ENCODE results near the gene KLRC1.
"Not testable (repeated sequence)": the region's sequence is repeated elsewhere in the genome, so short reads cannot be mapped to it uniquely, and the experiment has no call there.

The KLRC1 gene

DNA sequence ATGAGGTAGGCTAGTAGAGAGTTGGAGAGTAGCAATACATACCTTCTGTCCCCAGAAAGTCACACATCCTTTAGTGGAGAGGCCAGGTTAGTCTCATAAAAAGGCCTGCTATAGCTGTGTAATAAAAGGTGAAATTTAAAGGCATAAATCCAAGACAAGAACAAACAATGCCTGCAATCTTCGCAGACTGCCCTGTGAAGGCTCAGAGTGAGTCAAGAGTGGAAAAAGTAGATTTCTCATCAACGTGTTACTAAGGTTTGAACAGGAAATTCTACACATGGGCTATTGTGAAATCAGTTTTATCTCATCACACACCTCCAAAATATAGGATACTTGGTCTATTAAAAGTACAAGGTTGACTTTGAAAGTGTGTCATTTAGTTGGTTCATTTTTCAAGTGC, at the start of gene KLRC1:
Gene KLRC1 (minus strand): TSS at position 222 of the 400 bp plus-strand sequence. CDS start 2,221 bp downstream, outside the sequence.
- peak; percentile 13 for DNase-seq (ENCODE audit: low spot score)

DNA sequence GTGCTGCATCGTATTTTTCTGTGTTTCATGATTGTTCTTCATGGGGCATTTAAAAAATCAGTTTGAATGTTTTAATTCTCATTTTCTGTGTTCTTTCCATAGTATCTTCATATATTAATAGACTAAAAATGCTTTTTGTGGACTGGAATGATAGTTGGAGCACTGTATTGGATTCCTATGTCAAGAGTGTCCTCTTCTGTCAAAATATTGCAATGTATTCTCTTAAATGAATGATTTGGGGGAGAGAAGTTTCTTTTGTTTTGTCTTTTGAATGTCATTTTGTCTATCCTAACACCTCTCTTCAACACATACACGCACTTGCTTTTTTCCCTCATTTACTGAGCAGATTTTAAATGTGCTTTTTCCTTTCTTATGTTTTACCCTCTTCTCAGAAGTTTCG, 47.9 kb upstream of the KLRC1 start:
- DNase-seq (ENCODE audit: low spot score) = peak; percentile 13

DNA sequence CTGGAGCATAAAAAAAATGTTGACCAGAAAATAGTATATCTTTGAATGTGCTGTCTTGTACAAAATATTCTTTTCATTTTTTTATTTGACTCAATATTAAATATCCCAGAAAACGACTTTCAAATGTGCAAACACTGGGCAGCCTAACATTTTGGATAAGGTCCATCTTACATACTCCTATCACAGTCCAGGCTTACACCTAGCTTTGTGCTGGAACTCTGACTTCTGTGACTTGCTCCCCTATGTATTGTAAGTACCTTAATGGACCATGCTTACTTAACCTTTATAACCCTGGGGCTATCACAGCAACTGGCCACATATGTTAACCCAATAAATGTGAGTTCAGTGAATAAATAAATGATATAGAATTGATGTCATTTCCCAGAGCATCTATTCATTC, 44.9 kb upstream of the KLRC1 start:
- DNase-seq (ENCODE audit: low spot score) = no peak

DNA sequence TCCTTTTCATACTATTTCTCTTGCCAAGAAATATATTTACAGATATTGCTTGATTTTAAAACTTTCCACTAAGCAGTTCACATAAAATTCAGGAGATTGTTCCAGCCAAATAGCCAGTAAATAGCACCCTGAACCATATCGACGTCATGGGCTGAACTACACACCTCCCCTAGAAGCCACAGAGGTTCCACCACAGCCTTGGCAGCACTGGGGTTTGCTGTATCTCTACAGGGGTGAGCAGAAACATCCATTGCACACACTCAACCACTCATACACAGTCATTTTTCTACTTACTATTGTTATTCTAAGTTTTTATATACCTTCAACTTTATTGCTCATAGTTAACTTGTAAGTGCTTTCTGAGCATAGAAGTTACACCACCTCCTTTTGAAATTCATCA, 44.4 kb upstream of the KLRC1 start:
- peak; percentile 68 for DNase-seq (ENCODE audit: low spot score)

DNA sequence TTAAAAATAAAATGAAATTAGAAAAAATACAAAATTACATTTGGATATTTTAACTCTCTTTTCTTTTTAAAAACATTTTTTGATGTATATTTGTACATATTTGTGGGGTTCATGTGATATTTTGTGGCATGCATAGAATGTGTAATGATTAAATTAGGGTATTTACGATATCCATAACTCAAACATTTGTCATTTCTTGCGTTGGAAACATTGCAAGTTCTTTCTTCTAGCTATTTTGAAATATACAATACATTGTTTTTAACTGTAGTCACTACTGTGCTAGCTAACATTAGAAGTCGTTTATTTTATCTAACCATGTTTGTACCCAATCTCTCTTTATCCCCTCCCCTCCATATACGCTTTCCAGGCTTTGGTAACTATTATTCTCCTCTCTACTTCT, 38.6 kb upstream of the KLRC1 start:
- no peak for DNase-seq (ENCODE audit: low spot score)

DNA sequence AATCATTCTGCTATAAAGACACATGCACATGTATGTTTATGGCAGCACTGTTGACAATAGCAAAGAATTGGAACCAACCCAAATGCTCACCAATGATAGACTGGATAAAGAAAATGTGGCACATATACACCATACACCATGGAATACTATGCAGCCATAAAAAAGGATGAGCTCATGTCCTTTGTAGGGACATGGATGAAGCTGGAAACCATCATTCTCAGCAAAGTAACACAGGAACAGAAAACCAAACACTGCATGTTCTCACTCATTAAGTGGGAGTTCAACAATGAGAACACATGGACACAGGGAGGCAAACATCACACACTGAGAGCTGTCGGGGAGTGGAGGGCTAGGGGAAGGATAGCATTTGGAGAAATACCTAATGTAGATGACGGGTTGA, 34.2 kb upstream of the KLRC1 start:
- DNase-seq (ENCODE audit: low spot score) = not testable (repeated sequence)

DNA sequence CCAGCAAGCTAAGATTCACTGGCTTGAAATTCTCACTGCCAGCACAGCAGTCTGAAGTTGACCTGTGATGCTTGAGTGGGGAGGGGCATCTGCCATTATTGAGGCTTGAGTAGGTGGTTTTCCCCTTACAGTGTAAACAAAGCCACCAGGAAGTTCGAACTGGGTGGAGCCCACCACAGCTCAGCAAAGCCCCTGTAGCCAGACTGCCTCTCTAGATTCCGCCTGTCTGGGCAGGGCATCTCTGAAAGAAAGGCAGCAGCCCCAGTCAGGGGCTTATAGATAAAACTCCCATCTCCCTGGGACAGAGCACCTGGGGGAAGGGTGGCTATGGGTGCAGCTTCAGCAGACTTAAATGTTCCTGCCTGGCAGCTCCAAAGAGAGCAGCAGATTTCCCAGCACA, 28.7 kb upstream of the KLRC1 start:
- DNase-seq (ENCODE audit: low spot score) = peak; percentile 51

DNA sequence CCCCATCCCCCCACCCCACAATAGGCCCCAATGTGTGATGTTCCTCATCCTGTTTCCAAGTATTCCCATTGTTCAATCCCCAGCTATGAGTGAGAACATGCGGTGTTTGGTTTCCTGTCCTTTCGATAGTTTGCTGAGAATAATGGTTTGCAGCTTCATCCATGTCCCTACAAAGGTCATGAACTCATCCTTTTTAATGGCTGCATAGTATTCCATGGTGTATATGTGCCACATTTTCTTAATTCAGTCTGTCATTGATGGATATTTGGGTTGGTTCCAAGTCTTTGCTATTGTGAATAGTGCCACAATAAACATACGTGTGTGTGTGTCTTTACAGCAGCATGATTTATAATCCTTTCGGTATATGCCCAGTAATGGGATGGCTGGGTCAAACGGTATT, 19.6 kb upstream of the KLRC1 start:
- DNase-seq (ENCODE audit: low spot score) = not testable (repeated sequence)

DNA sequence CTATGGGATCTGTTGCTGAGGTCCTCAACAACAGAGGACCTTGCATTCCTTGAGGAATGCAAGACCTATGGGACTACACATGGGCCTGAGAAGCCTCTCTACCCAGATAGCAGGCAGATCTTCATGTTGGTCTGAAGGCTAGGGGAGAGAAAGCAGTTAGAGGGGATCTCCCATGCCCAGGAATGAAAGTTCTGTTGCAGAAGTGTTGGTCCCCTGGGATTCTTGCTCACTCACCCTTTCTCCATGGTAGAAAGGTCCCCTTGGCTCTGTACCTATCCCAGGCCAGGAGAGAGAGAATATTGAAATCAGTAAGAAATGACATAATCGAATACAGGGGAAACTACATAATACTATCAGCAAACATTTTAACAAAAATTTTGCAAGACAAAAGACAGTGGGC, 16.5 kb upstream of the KLRC1 start:
- no peak for DNase-seq (ENCODE audit: low spot score)

DNA sequence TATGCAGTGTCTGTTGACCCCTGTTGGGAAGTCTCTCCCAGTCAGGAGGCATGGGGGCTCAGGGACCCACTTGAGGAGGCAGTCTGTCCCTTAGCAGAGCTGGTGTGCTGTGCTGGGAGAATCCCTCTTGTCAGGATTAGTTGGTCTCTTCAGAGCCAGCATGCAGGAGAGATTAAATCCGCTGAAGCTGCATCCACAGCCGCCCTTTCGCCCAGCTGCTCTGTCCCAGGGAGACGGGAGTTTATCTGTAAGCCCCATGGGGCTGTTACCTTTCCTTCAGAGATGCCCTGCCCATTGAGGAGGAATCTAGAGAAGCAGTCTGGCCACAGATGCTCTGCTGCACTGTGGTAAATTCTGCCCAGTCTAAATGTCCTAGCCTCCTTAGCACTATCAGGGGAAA, 13.1 kb upstream of the KLRC1 start:
- DNase-seq (ENCODE audit: low spot score) = no peak

DNA sequence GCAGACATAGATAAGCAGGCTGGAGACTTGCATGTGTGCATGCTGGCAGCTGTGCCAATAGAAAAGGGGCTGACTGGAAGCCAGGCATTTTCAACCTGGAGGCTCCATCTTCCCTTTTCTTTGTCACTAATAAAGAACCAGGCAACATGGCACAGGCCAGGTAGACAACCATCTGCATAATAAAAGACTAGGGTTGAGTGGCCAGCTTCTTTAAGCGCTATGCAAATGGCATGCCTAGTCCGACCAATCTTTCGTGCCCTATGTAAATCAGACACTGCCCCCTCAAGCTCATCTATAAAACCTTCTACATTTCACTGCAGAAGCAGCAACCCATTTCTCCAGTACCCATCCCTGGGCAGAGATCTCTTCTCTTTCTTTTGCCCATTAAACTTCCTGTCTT, 4.6 kb upstream of the KLRC1 start:
- no peak for DNase-seq (ENCODE audit: low spot score)

DNA sequence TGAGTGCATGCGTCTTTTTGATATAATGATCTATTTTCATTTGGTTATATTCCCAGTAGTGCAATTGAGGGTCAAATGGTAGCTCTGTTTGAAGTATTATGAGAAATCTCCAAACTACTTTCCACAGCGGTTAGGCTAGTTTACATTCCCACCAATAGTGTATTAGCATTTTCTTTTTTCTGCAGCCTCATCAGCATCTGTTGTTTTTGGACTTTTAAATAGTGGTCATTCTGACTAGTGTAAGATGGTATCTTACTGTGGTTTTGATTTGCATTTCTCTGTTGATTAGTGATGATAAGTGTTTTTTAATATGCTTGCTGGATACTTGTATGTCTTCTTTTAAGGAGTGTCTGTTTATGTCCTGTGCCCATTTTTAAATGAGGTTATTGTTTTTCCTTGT, 3.7 kb upstream of the KLRC1 start:
- DNase-seq (ENCODE audit: low spot score) = no peak

DNA sequence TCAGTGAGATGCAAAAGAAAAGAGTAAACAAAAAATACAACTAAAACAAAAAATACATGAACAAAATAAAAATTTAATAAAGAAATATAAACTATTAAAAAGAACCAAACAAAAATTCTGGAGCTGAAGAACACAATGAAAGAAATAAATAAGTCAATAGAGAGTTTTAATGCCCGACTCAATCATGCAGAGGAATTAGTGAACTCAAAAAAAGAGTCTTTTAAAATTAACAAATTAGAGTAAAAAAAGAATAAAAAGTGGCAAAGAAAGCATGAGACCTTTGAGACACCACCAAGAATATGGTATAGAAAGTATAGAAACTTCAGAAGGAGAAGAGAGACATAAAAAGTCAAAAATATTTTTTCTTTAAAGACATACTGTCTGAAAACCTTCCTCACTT, 2.6 kb upstream of the KLRC1 start:
- no peak for DNase-seq (ENCODE audit: low spot score)

DNA sequence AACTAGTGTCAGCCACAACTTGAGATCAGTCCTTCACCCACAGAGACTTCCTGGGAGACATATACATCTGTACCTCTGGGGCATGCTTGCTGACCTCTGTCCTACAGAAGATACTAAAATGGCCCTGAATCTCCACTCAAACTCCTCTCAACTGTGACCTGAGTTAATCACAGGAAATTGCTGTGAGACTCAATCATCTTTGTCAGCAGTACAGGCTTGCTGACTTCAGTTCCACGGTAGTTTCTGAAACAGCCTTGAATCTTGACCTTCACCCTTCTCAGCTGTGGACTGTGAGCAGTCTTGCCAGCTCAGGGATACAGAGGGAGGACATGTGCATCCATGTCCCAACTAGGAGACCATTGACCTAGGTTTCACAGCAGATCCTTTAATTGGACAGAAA, 1.4 kb upstream of the KLRC1 start:
- DNase-seq (ENCODE audit: low spot score) = no peak

DNA sequence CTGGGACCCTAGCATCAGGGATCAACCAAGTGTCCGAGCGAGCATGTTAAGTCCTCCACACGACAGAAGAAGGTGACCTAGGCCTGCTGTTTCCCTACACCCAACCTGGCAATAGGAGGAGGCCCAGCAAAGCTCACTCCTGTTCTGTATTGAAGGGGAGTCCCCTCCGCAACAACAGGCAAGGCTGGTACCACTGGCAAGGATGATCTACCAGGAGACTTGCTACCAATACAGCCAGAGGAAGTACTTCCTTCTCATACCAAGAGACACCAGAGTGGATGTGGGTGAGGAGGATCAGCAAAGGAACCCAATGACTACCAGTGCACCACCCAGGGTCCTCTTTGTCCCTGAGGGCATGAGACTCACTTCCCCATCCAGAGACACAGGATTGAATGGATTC, 4.9 kb downstream of the KLRC1 start:
- DNase-seq (ENCODE audit: low spot score) = no peak

DNA sequence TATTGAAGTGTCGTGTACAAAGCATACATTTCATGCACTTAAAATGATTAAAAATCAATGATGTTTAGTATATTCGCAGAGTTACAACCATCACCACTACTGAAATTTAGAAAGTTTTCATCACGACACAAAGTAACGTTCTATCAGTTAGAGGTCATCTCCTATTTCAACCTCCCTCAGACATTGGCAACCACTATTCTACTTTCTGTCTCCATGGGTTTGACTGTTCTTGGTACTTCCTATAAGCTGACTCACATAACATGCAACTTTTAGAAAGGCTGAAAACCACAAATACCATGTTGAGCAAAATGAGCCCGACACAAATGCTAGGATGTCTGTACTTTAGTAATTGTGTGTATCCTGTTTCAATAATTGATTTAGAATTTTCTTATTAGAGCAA, 7.1 kb downstream of the KLRC1 start:
- DNase-seq (ENCODE audit: low spot score) = not testable (repeated sequence)

DNA sequence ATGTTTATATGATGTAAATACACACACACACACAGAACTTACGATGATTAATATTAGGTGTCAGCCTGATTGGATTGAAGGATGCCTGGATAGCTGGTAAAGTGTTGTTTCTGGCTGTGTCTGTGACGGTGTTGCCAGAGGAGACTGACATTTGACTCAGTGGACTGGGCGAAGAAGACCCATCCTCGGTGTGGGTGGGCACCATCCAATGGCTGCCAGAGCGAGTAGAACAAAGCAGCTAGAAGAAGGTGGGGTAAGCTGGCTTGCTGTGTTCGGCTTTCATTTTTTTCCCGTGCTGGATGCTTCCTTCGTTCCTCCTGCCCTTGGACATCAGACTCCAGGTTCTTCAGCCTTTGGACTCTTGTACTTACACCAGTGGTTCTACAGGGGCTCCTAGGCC, 12.0 kb downstream of the KLRC1 start:
- DNase-seq (ENCODE audit: low spot score) = not testable (repeated sequence)

DNA sequence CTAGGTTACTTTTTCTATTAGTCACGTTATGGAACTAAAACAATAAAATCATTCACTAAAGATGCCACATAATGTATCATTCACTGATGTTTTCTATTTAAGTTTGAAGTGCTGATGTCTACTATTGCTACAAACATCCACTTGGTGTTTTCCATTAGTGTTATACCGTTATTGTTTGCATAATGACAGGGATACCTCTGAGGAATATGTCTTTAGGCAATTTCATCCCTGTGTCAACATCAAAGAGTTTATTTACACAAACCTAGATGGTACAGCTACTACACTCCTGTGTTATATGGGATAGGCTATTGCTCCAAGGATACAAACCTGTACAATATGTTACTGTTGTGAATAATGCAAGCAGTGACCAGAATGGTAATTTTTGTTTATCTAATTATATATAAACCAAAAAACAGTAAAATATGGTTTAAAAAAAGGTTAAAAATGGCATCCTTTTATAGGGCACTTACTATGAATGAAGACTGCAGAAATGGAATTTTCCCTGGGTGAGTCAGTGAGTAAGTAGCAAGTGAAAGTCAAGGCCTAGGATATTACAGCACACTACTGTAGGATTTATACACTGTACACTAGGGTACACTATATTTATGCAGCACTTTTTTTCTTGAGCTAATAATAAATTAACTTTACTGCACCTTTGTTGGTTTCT, 13.4 kb downstream of the KLRC1 start:
- DNase-seq (ENCODE audit: low spot score) = not testable (repeated sequence)

DNA sequence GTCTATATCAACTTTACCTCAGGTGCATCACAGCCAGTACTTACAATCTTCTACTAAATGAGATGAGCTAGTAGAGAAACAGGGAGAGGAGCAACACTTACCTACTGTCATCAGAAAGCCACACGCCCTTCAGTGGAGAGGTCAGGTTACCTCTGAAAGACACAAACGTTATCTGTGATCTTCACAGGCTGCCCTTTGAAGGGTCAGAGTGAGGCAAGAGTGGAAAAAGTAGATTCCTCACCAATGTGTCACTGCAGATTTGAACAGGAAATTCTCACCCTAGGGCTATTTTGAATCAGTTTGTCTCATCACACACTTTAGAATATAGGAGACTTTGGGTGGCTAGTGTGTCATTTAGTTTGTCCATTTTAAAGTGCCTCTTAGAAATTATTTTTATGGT, 15.6 kb downstream of the KLRC1 start:
- DNase-seq (ENCODE audit: low spot score) = not testable (repeated sequence)

DNA sequence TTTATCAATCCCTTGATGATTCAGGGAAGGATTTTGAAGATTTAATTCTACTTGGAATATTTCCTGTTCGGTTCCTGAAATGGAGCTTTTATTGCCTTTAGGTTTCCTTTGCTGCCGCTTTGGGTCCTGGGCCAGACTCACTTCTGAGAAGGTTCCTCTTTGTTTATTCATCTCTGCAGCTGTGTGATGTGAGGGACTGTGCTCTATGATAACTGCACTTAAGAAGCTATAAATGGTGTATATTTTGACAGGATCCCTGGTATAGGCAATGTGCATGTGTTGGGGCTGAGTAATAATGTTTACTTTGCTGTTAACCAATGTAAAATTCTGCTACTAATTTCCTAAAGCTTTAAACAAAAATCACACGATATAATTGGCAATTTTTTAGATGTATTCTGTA, 17.4 kb downstream of the KLRC1 start, which contains the start of gene KLRC2:
Gene KLRC2 (minus strand): TSS at position 195 of the 400 bp plus-strand sequence. CDS start 24 bp downstream, at position 171.
- peak; percentile 26 for DNase-seq (ENCODE audit: low spot score)

DNA sequence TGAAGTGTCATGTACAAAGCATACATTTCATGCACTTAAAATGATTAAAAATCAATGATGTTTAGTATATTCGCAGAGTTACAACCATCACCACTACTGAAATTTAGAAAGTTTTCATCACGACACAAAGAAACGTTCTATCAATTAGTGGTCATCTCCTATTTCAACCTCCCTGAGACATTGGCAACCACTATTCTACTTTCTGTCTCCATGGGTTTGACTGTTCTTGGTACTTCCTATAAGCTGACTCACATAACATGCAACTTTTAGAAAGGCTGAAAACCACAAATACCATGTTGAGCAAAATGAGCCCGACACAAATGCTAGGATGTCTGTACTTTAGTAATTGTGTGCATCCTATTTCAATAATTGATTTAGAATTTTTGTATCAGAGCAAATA, 22.6 kb downstream of the KLRC1 start:
- DNase-seq (ENCODE audit: low spot score) = not testable (repeated sequence)

DNA sequence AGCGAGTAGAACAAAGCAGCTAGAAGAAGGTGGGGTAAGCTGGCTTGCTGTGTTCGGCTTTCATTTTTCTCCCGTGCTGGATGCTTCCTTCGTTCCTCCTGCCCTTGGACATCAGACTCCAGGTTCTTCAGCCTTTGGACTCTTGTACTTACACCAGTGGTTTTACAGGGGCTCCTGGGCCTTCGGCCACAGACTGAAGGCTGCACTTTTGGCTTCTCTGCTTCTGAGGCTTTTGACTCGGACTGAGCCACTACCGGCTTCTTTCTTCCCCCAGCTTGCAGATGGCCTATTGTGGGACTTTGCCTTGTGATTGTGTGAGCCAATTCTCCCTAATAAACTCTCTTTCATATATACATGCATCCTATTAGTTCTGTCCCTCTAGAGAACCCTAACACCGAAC, 27.2 kb downstream of the KLRC1 start:
- DNase-seq (ENCODE audit: low spot score) = not testable (repeated sequence)

DNA sequence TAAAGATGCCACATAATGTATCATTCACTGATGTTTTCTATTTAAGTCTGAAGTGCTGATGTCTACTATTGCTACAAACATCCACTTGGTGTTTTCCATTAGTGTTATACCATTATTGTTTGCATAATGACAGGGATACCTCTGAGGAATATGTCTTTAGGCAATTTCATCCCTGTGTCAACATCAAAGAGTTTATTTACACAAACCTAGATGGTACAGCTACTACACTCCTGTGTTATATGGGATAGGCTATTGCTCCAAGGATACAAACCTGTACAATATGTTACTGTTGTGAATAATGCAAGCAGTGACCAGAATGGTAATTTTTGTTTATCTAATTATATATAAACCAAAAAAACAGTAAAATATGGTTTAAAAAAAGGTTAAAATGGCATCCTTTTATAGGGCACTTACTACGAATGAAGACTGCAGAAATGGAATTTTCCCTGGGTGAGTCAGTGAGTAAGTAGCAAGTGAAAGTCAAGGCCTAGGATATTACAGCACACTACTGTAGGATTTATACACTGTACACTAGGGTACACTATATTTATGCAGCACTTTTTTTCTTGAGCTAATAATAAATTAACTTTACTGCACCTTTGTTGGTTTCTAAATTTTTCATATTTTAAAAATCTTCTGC, 28.8 kb downstream of the KLRC1 start:
- not testable (repeated sequence) for DNase-seq (ENCODE audit: low spot score)

DNA sequence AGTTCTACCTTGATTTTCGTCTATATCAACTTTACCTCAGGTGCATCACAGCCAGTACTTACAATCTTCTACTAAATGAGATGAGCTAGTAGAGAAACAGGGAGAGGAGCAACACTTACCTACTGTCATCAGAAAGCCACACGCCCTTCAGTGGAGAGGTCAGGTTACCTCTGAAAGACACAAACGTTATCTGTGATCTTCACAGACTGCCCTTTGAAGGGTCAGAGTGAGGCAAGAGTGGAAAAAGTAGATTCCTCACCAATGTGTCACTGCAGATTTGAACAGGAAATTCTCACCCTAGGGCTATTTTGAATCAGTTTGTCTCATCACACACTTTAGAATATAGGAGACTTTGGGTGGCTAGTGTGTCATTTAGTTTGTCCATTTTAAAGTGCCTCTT, 31.0 kb downstream of the KLRC1 start:
- not testable (repeated sequence) for DNase-seq (ENCODE audit: low spot score)
